B cell (primary cell): ENCODE results near the gene GIMAP5.

ENCODE experiments used
- CTCF ChIP-seq: fragments of 200-600 bp; IDR thresholded peaks from one replicate; pipeline ENCODE4 v1.8.0; 2022; ENCODE audit warnings: antibody characterized with exemption, mild to moderate bottlenecking
- EZH2 ChIP-seq: IDR thresholded peaks from 2 replicates; pipeline ENCODE4 v1.6.1; 2012; ENCODE audit warnings: borderline replicate concordance, low read depth, mild to moderate bottlenecking, moderate library complexity, low read length; ENCODE audit not compliant: insufficient read depth, poor library complexity, severe bottlenecking

- no peak for TF ChIP-seq CTCF
- no peak for TF ChIP-seq EZH2
Observed at GRCh38 chr7:150784120-150784736, 47.0 kb downstream of the GIMAP5 start.
